Parathyroid adenoma (tissue), 2 donors: ENCODE results near the gene RASAL1.

Experiments
- H2AFZ ChIP-seq: fragments of 300-600 bp; sonication (generic); one replicate; pipeline ENCODE4 v1.7.0; 2017; ENCODE audit warnings: antibody characterized with exemption, mild to moderate bottlenecking
- H3K27ac ChIP-seq: fragments of 300-600 bp; sonication (generic); one replicate; pipeline ENCODE4 v1.7.0; 2017
- H3K27me3 ChIP-seq: fragments of 300-600 bp; sonication (generic); one replicate; pipeline ENCODE4 v1.7.0; 2017; ENCODE audit warnings: low read length; ENCODE audit not compliant: control insufficient read depth, insufficient read depth
- H3K36me3 ChIP-seq: fragments of 300-600 bp; sonication (generic); one replicate; pipeline ENCODE4 v1.7.0; 2017; ENCODE audit warnings: low read length; ENCODE audit not compliant: control insufficient read depth, insufficient read depth
- H3K4me1 ChIP-seq: fragments of 300-600 bp; sonication (generic); one replicate; pipeline ENCODE4 v1.7.0; 2017; ENCODE audit warnings: control low read depth
- H3K4me2 ChIP-seq: fragments of 300-600 bp; sonication (generic); one replicate; pipeline ENCODE4 v1.7.0; 2017; ENCODE audit warnings: low read length
- H3K4me3 ChIP-seq: fragments of 300-600 bp; sonication (generic); one replicate; pipeline ENCODE4 v1.7.0; 2017; ENCODE audit warnings: low read depth, low read length
- H3K79me2 ChIP-seq: fragments of 300-600 bp; sonication (generic); one replicate; pipeline ENCODE4 v1.7.0; 2017; ENCODE audit warnings: control low read depth
- H3K9ac ChIP-seq: fragments of 300-600 bp; sonication (generic); one replicate; pipeline ENCODE4 v1.7.0; 2017; ENCODE audit warnings: mild to moderate bottlenecking
- H3K9me3 ChIP-seq: fragments of 300-600 bp; sonication (generic); one replicate; pipeline ENCODE4 v1.7.0; 2017; ENCODE audit warnings: low read length; ENCODE audit not compliant: control insufficient read depth
- CTCF ChIP-seq: fragments of 300-600 bp; sonication (generic); IDR thresholded peaks from one replicate; pipeline ENCODE4 v1.7.0; 2017; ENCODE audit warnings: antibody characterized with exemption, mild to moderate bottlenecking
- donor health status: primary hyperparathyroidism.

RASAL1 gene

GRCh38 chr12:113069149-113069548 is 66.4 kb downstream of the RASAL1 start:
- Histone ChIP-seq H3K4me3 (no peak overlapping the region), H3K27ac (no peak overlapping the region), H2AFZ (no peak overlapping the region), H3K9ac (no peak overlapping the region), H3K4me2 (no peak overlapping the region), H3K79me2 (no peaks in the 10 kb centered on the region), H3K9me3 (no peaks in the 10 kb centered on the region), H3K36me3 (no peaks in the 10 kb centered on the region), H3K27me3 (no peaks in the 10 kb centered on the region), H3K4me1 (no peaks in the 10 kb centered on the region)
- no peak for TF ChIP-seq CTCF

DNA sequence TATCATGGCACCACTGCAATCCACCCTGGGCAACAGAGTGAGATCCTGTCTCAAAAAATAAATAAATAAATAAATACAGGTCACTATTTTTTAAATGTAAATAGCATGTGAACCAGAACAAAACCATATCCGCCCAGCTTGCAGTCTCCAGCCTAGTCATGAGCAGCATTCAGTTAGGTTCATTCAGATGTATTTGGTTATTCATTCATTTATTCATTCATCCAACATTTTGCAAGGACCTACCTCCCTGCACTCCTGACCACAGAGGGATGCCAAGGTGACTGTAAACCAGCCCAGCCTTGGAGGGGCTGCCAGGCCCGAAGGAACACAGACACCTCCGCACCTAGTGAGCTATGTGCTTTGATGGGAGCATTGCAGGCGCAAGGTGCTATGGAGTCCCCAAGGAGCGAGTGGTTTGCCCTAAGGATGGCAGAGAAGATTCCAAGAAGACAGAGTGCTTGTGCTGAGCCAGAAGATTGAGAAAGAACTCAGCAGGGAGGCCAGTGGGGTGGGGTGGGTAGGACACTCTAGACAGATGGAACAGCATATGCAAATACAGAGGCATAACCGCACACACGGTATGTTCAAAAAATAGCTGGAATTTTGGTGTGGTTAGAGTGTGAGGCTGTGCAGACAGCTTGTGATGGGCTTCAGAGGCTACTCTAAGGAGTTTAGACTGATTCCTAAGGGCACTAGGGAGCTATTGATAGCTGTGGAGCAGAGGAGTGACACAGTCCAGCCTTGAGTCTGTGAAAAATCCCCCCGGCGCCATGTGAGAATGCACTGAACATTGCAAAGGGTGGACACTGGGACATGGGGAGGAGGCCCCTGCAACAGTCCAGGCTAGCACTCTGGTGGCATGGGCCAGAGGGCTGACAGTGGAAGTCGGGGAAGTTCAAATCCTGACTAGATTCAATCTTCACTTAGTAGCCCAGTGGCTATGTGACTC is 67.3 kb downstream of the RASAL1 start:
- no peak overlapping the region for H3K9ac ChIP-seq
- H3K4me3 ChIP-seq = no peak overlapping the region

DNA sequence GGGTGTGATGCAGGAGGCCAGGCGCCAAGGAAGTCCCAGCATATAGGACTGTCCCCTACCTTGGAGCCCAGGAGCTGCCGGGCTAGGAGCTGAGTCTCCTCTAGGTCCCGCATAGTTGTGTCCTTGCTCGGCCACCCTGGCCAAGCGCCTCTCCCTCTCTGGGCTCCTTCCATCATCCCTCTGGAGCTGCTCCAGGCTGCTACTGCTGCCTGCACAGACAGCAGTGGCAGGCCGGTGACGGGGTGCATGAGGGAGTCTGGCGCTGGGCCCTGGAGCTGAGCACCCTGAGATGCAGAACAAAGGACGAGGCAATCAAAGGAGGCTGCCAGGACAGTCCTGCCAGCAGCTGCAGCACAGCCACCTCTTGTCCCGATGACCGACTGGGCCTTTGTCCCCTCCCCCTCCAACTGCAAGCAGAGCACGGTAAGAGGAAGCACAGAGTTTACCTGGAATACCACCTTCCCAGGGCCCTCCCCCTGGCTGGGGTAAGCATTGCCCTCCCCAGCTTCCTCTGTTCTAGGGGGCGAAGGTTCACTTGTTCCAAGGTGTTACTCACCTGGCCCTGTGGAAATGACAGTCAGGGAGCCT is 68.7 kb downstream of the RASAL1 start:
- no peak overlapping the region for H3K27ac ChIP-seq
- no peak overlapping the region for H3K4me2 ChIP-seq
- no peaks in the 10 kb centered on the region for H3K36me3 ChIP-seq
- H3K4me3 ChIP-seq = no peak overlapping the region
- H3K79me2 ChIP-seq = no peaks in the 10 kb centered on the region
- H3K4me1 ChIP-seq = no peaks in the 10 kb centered on the region
- no peaks in the 10 kb centered on the region for H3K27me3 ChIP-seq
- TF ChIP-seq CTCF = no peak
- no peak overlapping the region for H3K9ac ChIP-seq
- no peaks in the 10 kb centered on the region for H3K9me3 ChIP-seq
- no peak overlapping the region for H2AFZ ChIP-seq

More for the DNA sequence above, 67.3 kb downstream of the RASAL1 start:
- Histone ChIP-seq H3K27ac (no peak overlapping the region), H3K36me3 (no peaks in the 10 kb centered on the region), H3K4me1 (no peaks in the 10 kb centered on the region), H3K4me2 (no peak overlapping the region), H3K9me3 (no peaks in the 10 kb centered on the region), H3K27me3 (no peaks in the 10 kb centered on the region), H2AFZ (no peak overlapping the region), H3K79me2 (no peaks in the 10 kb centered on the region)
- TF ChIP-seq CTCF = no peak

- Histone ChIP-seq H2AFZ (no peak overlapping the region), H3K36me3 (no peaks in the 10 kb centered on the region), H3K4me1 (no peaks in the 10 kb centered on the region), H3K79me2 (no peaks in the 10 kb centered on the region), H3K27me3 (no peaks in the 10 kb centered on the region), H3K9me3 (no peaks in the 10 kb centered on the region), H3K4me2 (no peak overlapping the region), H3K27ac (no peak overlapping the region), H3K4me3 (no peak overlapping the region), H3K9ac (no peak overlapping the region)
- no peak for TF ChIP-seq CTCF
Observed at GRCh38 chr12:113065126-113066007, 70.2 kb downstream of the RASAL1 start.
